Measurements from ENCODE around the gene ISG20.
A peak's percentile ranks its signal among the peaks of the same experiment; 100 is the strongest.
"Not testable (repeated sequence)": the region's sequence is repeated elsewhere in the genome, so short reads cannot be mapped to it uniquely, and the experiment has no call there.

ISG20 gene

DNA sequence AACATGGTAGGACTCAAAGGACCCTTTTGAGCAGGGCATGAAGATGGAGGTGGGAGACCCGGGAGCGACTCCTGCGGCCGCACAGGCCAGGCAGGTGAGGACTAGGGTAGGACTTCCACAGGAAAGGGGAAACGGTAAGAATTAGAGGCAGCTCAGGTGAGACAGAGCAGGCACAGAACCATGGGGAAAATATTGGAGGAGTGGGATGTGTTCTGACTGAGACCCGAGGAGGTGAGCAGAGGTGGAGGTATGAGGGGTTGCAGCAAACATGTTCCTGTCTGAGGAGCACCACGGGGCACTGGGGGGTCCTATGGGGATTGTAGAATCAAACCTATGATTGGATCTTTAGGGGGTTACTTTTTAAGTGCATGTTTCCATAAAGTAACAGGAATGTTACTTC is 1.4 kb upstream of the ISG20 start:
- no peak for DNase-seq

DNA sequence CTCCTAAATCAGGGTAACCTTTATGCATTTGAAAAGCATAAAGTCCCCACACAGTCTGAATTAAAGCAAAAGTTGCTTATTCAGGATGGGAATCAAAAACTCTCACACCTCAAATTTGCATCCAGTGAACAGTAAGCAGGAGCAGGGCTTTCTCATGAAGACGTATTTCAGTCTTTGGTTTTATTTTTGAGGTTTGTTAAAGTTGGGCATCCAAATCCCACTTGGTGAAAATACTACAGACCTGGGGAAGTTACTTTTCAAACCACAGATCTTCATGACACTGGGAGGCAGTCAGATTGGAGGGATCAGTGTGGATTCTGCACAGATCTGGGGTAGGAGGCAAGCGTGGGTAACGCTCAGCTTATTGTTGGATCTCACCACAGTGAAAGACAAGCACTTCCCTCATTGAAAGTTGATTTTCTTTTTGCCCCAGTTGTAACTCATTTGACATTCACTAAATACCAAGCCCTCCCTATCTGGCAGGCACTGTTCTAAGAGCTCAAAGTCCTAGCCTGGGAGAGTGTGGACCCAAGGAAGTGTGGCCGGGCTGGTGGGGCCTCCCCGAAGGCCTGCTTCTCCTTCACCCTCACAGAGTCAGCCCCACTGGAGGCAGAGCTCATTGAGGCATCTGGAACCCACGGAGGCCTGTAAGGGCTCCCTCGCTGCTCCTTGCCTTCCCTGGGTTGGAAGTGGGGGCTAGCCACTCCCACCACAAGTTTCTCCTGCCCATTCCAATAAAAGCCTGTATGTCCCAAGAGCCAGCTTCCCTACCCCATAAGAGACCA is 783 bp upstream of the ISG20 start:
- no peak for DNase-seq

DNA sequence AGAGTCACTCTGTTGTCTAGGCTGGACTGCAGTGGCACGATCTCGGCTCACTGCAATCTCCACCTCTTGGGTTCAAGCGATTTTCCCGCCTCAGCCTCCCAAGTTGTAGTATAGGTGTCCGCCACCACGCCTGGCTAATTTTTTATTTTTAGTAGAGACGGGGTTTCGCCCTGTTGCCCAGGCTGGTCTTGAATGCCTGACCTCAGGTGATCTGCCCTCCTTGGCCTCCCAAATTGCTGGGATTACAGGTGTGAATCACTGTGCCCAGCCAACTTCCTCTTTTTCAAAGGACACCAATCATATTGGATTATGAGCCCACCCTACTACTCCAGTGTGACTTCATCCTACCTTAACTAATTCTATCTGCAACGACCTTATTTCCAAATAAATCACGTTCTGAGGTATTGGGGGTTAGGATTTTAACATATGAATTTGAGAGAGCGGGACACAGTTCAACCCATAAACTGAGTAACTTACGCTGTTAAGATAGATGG is 3.2 kb downstream of the ISG20 start:
- no peak for DNase-seq

DNA sequence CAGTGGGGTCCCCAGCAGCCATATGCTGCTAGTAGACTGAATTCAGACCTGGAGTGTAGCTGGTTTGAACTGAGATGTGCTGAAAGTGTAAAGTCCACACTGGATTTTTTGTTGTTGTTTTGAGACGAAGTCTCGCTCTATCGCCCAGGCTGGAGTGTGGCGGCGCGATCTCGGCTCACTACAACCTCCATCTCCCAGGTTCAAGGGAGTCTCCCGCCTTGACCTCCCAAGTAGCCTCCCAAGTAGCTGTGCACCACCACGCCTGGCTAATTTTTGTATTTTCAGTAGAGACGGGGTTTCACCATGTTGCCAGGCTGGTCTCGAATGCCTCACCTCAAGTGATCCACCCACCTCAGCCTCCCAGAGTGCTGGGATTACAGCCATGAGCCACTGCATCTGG is 3.7 kb downstream of the ISG20 start:
- not testable (repeated sequence) for DNase-seq

DNA sequence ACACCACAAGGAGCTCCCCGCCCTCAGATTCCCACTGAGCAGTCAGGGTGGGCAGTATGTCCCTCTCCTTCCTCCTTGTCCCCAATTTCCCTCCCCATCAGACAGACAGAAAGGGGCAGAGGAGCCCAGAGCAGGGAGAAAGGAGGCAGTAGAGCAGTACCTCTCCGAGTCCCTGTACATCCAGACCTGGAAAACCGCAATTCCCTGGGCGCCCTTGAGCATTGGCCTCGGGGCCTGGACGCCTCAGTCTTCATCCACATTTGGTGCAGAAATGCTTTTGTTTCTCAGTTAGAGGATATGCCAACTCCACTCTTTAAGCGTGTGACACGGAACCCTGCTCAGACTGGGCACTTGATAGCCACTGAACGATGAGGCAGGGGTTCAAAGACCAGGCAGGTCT is 5.9 kb downstream of the ISG20 start:
- DNase-seq, result no peak

DNA sequence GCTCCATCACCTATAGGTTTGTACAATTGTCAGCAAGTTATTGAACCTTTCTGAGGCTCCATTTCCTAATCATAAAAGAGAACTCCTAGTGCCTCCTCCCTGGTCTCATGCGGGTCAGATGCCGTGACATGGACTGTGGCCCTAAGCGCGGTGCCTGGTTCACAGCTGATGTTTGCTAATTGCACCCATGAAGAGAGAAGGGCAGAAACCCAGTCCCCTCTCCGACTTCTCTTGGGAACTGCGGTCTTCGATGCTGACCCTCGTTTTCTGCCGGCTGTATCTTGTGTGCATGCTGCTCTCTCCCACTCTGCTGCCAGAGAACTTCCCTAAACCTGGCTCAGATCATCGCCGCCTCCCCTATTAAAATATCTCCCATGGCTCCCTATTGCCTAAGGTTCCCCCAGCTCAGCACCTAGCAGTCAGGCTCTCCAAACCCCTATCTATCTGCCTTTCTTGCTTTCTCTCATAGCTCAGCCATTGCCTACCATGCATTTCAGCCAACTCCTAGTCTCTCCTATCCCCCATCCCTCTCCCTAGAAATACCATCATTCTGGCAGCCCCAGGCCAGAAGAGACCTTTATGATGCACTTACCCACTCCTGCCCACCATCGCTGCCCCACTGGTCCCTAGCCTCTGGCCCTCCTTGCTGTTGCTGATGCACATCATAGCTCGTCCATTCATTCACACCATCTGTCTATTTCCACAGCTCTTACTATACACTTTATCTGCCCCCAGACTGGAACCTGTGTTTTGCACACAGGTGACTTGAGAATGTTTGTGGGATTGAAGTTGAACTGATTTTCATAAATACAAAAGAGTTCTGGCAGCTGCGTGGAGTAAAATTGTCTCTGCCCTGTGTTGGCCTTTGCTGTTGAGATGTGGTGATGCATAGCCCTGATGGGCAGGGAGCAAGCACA is 6.6 kb downstream of the ISG20 start:
- DNase-seq, result no peak

DNA sequence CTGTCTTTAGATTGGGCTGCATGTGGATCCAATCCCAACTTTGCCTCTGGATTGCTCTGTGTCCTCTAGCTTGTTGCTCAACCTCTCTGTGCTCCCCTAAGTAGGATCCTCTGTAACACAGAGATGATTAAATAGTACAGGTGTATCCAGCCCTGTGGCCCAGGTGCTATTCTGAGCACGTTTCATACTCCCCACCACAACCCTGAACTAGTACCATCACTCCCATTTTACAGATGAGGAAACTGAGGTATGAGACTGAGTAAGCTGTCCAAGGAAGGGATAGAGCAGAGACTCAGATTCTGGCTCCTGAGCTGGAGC is 7.2 kb downstream of the ISG20 start:
- DNase-seq, result no peak

DNA sequence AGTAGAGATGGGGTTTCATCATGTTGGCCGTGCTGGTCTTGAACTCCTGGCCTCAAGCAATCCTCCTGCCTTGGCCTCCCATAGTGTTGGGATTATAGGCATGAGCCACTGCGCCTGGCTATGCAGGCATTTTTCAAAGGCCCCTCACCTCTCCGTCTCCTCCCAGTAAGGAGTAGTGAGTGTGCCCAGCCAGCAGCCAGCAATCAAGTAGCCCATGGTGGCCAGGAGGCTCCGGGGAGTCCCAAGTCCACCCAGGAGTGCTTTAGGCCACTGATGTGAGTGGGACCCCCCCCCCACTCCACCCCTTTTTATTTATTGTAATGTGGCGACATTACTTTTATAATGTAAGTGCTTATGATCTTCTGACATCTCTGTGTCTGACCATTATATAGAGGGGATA is 8.1 kb downstream of the ISG20 start:
- DNase-seq, result no peak

DNA sequence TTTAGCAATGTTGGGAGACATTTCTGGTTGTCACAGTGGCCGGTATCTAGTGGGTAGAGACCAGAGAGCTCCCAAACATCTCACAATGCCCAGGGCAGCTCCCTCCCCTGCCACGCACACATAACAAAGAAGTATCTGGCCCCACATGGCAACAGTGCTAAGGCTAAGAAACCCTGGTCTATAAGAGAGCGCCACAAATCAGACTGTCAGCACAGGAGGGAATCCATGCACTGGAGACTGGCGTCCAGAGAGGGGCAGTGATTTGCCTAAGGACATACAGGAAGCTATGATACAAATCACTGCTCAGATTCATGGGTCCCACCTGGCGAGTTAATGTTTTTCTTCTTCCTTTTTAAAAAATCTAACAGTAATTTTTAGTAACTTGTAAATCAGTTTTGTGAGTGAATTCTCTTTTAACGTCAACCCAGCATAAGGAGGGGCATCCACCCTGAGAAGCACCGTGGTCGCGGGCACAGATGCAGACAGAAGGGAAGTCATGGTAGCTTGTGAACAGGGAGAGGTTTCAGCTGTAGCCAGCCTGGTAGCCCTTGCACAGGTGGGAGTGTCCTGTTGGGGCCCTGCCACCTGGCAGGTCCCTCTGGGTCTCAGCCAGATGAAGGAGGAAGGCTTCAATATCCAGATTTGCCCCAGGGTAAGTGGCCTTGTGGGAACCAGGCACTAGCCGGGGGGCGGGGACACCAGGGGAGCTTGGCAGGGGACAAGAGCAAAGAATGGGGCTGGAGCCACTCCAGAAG is 8.7 kb downstream of the ISG20 start:
- DNase-seq, result no peak

DNA sequence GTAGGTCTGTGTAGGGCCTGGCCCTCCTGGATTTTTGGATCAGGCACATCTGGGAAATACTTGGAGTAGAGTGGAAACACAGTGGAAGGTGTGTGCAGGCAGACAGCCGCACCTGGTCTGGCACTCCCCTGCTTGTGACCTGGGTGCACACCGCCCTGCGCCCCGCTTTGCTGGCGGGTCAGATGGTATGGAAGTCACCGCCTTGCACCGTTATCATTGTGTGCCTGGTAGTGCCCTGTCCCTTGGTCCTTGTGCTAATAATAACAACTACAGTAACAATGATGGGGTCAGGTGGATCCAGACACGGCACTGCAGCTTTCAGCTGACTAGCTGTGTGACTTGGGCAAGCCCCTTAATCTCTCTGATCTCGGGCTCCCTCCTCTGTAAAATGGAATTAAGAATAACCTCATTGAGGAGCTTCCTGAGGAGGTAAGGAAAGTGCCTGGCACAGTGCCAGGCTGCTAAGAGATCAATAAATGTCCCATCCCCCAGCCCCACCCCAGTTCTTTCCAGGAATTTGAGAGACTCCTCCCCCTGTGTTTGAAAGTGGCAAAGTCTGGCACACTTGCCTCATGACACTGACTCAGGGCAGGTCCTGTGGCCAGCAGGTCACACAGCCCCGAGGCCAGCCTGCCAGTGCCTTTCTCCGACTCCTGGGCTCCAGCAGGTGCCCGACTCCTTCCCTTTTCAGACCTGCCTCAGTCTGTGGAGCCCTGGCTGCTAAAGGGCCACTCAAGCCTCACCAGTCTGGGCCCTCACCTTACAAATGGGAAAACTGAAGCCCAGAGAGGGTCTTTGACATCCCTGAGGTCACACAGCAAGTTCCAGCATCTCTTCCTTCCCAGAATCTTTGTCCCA is 9.8 kb downstream of the ISG20 start:
- DNase-seq, result no peak

DNA sequence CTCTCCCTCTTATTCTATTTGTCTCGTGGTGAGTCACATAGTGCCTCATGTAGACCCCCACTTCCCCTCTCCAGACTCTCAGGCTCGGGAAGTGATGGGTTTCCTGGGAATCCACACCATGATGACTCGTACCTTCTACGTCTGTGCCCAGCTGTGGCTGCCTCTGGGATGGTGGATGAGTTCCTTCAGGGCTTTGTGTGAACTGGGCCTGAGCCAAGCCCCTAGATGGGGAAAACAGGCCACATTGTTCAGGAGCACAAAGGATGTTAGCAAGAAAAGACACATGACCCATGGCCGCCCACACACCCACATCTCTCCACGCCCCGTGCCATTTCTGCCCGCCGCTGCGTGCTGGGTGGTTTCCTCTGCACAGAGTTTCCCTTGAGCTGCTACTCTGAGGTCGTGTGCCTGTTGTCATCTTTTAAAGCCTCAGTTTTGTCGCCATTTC is 10.5 kb downstream of the ISG20 start:
- DNase-seq, result peak; percentile 76

DNA sequence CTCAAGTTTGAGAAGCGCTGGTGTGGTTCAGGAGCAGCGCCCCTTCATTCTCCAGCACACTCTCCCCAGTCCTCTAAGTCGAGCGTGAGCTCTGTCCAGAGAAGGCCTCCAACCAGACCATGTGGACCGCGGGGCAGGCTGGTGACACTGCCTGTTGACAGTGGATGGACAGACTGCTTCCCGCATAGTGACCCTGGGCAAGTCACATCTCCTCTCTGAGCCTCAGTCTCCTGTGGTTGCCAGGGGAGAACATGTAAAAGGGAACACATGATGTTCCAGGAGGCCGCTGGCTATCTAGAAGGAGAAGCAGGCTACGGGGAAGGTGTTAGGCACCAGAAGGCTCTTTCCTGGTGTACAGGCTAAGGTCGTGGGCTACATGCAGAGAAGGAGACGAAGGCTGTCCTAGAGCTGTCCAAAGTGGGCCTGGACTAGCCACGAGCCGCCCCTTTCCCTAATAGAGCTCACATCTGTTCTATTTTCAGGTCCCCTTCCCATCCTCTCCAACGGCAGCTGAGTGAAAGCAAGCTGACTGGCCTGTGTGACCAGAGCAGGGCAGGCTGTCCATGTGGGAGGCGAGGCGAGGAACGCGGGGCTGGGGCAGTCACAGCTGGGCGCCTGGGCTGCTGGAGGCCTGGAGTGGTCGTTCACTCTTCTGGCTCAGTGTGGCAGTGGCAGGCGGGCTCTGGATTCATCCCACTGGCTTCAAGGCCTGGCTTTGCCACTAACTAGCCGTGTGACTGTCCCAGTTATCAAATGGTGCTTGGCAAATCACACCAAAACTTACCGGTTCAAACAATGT is 11.1 kb downstream of the ISG20 start:
- DNase-seq, result no peak

DNA sequence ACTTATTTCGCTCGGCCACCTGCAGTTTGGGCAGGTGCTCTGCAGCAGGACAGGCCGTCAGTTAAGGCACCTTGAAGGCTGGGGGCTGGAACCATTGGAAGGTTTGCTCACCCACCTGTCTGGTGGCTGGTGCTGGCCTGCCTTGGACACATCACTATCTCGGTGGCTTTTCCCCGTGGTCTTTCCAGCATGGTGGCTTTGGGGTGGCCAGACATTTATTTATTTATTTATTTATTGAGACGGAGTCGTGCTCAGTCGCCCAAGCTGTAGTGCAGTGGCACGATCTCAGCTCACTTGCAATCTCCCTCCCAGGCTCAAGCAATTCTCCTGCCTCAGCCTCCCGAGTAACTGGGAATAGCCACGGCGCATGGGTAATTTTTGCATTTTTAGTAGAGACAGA is 11.7 kb downstream of the ISG20 start:
- no peak for DNase-seq

DNA sequence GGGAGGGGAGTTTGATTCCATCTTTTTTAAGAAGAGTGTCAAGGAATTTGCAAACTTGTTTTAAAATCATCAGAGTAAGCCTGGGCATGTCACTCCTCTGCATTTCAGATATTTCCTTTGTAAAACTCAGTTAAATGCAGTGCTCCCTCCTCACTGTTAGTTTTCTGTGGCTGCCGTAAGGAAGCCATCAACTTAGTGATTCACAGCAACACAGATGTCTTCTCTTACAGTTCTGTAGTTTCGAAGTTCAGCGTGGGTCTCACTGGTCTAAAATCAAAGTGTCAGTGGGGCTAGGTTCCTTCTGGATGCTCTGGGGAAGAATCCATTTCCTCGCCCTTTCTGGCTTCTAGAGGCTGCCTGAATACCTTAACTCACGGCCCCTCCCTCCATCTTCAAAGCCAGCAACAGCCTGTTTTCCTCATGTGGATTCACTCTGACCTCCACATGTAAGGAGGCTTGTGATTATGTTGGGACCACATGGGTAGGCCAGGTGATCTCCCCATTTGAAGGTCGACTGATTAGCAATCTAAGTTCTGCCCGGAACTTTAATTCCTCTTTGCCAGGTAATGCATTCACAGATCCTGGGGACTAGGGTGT is 12.4 kb downstream of the ISG20 start:
- DNase-seq, result no peak

DNA sequence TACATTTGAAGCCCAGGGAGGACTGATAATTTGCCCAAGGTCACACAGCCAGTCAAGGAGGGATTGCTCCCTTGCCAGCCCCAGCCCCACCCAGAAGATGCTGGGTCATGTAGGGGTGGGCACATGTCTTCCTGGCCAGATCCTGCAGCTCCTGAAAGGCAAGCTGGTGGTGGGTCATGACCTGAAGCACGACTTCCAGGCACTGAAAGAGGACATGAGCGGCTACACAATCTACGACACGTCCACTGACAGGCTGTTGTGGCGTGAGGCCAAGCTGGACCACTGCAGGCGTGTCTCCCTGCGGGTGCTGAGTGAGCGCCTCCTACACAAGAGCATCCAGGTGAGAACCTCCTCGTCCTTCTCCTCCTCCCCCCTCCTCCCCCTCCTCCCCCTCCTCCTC is 13.2 kb downstream of the ISG20 start:
- DNase-seq, result no peak

DNA sequence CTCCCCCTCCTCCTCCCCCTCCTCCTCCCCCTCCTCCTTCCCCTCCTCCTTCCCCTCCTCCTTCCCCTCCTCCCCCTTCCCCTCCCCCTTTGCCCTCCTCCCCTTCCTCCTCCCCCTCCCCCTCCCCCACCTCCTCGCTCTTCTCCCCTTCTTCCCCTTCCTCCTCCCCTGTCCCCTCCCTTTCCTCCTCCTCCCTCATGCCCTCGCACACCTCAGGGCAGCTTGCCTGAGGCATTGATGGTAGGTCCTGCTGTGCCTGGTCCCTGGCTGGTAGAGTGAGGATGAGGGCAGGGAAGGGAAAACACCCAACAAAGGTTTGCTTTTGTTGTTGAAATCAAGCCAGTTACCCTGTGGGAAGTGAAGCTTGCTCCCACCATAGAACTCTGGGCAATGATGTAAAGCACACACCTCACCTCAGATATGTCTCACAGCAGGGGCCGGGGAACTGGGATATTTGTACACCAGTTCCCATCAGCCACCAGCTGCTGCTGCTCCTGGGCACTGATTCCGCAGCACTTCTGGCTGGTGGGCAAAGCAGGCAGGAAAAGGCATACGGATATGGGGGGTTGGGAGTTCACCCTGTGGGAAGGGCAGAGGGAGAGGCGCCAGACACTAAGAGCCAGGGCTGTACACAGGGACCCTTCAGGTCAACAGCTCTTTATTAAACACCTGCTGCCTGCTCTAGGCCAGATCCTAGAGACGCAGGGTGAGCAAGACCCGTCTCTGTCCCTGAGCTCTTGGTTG is 13.8 kb downstream of the ISG20 start:
- DNase-seq, result no peak

DNA sequence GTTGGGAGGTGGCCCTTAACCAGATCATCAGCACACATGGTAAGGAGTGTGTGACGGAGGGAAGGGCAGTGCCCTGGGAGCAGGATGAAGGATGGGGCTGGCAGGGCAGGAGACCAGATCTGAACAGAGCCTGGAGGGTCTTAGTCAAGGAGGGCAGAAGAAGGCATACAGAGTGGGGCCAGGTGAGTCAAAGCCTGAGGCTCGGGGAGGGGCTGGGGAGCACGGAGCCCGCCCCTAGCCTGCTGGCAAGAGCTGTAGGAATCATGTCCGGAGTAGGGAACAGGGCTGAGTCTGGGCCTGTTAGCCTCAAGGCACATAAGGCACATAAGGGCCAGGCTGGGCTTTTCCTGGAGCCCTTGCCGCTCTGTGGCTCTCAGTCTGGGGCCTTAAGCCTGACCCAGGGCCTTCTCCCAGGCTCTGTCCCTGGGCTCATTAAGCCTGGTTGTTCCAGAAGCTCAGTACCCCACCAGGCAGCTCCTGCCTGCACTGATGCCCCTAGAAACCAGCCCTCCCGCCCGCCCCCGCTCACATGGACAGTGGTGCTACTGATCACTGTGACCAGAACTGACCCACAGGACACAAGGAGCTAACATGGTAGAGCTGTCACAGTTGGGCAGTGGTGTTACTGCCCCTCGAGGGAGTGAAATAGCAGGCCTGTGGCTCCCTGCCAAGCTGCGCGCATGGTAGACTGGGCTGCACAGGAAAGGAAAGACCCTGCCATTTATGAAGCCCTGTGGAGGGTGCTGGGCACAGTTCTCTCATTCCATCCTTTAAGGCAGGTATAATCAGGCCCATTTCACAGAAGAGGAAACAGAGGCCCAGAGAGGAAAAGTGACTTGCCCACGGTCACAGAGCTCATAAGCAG is 14.6 kb downstream of the ISG20 start:
- no peak for DNase-seq

DNA sequence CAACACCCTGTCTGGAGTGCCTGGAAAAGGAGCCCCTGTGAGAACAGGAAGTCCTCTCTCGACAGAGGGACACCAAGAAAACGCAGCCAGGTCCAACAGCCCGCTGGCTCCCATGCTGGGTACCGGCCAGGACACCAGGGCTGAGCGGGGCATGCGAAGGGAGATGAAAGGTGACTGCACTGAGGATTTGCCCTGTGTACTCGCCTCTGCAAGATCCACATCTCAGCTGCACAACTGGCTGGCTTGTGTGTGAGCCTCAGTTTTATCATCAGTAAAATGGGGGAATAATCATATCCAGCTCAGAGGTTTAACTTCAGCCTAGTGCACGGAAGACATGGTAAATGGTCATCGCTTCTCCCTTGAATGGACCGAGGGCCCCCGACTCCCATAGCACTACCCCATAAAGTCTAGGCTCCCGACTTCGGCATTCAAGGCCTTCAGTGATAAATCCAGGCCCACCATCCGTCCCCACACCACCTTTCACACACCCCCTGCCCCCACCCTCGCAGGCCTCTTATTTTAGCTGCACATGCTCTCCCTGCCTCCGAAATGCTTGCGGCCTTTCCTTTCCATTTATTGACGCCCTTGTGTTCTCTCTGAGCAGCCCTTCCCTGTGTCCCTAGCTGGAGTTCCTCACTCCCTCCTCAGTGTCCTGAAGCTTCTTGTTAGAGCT is 15.8 kb downstream of the ISG20 start:
- no peak for DNase-seq

DNA sequence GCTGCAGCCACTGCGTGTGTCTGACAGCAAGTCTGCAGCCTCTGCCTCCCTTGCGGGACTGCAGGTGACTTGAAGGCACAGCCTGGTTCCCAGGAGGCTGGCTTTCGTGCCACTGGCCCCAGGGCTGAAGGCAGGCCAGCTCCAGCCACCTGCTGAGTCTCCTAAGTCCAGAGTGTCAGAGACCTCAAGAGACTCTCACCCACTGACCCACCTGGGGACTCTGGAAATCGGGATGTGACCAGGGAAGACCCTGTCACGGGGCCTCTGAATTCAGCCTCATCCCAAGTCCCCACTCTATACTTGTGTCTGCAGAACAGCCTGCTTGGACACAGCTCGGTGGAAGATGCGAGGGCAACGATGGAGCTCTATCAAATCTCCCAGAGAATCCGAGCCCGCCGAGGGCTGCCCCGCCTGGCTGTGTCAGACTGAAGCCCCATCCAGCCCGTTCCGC is 16.3 kb downstream of the ISG20 start:
- DNase-seq, result no peak
